GM12878 (cell line): ENCODE results near the gene TNKS1BP1.

Experiments used
- CHD1 ChIP-seq: IDR thresholded peaks from 2 replicates; pipeline ENCODE4 v1.6.1; 2012; ENCODE audit warnings: low read depth, low read length, improper control_type of control experiment
- CREB1 ChIP-seq: IDR thresholded peaks from 2 replicates; pipeline ENCODE4 v1.6.1; 2012; ENCODE audit warnings: low read depth, mild to moderate bottlenecking, inconsistent platforms
- CTCF ChIP-seq, 3 experiments: IDR thresholded peaks in 2 of 3; conservative IDR thresholded peaks in 1 of 3; 2 replicates each; pipeline ENCODE4 v1.5.1; 2011; ENCODE audit warnings: low read depth in 3 of 3, low read length in 3 of 3, mild to moderate bottlenecking in 3 of 3, control low read depth in 2 of 3, moderate library complexity in 2 of 3, inconsistent platforms in 1 of 3, mixed read lengths in 1 of 3; ENCODE audit not compliant: control insufficient read depth in 2 of 3, insufficient read depth in 1 of 3; ENCODE audit errors: extremely low read depth in 1 of 3
- EP300 ChIP-seq, 2 experiments: fragments of 150-350 bp in 1 of 2; IDR thresholded peaks; 2 replicates each; pipeline ENCODE4 v1.6.1; 2011 to 2012; ENCODE audit warnings: low read depth in 2 of 2, low read length in 2 of 2, borderline replicate concordance in 1 of 2, improper control_type of control experiment in 1 of 2, inconsistent platforms in 1 of 2; ENCODE audit not compliant: control insufficient read depth in 1 of 2
- FOS ChIP-seq: IDR thresholded peaks from 3 replicates; pipeline ENCODE4 v1.6.1; 2011; ENCODE audit warnings: borderline replicate concordance; ENCODE audit not compliant: insufficient read length; ENCODE audit errors: extremely low read depth
- SIN3A ChIP-seq: IDR thresholded peaks from 2 replicates; pipeline ENCODE4 v1.6.1; 2012; ENCODE audit warnings: low read depth, low read length, improper control_type of control experiment
- TAF1 ChIP-seq: IDR thresholded peaks from 2 replicates; pipeline ENCODE4 v1.6.1; 2011; ENCODE audit warnings: mild to moderate bottlenecking, low read depth, low read length, borderline replicate concordance

DNA sequence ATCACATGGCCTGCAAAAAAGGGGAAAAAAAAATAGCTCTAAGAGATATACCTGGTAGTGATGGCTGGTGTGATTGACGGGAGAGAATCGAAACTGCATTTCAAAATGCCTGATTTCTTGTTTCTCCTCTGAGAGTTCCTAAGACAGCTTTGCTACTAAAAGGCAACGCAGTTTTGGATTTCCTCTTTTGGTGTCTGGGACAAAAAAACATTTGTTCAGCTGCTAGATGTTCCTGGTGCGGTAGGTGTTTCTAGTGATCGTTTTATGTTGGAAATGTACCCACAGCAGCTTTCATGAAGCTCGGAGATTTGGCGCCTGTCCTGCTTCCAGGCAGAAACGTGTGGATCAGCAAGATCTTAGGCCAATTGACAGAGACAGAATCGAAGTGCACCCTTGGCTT lies 31.5 kb upstream of the TNKS1BP1 start:
- no peak for TF ChIP-seq TAF1
- TF ChIP-seq CTCF (IDR thresholded peaks at IDR 0.05 in 2 of 3, conservative IDR thresholded peaks at IDR 0.05 in 1 of 3; ENCODE audit: control insufficient read depth in 2 of 3, extremely low read depth in 1 of 3, insufficient read depth in 1 of 3, low read depth in 3 of 3, low read length in 3 of 3): no peak
- TF ChIP-seq EP300 (IDR thresholded peaks at IDR 0.05; ENCODE audit: borderline replicate concordance in 1 of 2, control insufficient read depth in 1 of 2, low read depth in 2 of 2, low read length in 2 of 2): no peak
- no peak for TF ChIP-seq CREB1
- no peak for TF ChIP-seq SIN3A
- TF ChIP-seq CHD1: no peak
- TF ChIP-seq FOS: no peak
